ENCODE results near the gene PLOD1.

Gene PLOD1

DNA sequence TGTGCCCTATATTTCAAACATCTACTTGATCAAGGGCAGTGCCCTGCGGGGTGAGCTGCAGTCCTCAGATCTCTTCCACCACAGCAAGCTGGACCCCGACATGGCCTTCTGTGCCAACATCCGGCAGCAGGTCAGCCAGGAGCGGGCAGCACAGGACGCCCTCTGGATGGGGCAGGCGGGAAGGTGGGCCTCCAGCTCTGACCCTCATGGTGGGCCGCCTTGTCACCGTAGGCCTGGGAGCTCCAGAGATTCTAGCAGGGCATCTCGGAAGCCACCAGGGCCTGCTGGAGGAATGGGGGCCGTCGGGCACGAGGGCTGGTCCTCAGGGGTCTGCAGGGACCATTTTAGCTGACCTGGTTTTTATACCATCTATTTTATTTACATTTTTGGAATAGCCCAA lies 30.1 kb downstream of the PLOD1 start:
- Histone ChIP-seq H3K27ac (no peak overlapping the region), H3K4me3 (no peak overlapping the region)

DNA sequence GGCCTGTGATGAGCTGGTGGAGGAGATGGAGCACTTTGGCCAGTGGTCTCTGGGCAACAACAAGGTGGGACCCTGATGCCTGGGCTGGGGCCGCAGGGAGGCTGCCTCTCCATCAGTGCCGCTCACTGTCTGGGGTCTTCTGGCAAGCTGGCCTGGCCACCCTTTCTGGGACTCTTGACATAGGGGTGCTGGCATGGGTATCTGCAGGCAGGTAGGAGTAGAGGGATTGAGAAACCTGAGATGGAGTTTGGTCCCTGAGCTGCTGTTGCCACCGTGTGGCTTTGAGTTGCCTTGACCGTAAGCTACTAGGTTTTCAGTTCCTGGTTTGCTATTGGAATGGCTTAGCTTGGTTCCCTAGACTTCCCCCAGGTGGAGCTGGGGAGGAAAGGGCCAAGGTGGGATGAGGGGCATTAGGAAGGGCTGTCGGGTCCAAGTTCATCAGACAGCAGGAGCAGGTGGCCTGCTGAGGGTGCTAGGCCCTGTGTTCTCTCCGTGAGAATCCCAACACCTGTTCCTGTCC lies 32.6 kb downstream of the PLOD1 start:
- Histone ChIP-seq H3K27ac (peak overlapping the region in 1 of 21 experiments; percentile 26), H3K4me3 (no peak overlapping the region)

DNA sequence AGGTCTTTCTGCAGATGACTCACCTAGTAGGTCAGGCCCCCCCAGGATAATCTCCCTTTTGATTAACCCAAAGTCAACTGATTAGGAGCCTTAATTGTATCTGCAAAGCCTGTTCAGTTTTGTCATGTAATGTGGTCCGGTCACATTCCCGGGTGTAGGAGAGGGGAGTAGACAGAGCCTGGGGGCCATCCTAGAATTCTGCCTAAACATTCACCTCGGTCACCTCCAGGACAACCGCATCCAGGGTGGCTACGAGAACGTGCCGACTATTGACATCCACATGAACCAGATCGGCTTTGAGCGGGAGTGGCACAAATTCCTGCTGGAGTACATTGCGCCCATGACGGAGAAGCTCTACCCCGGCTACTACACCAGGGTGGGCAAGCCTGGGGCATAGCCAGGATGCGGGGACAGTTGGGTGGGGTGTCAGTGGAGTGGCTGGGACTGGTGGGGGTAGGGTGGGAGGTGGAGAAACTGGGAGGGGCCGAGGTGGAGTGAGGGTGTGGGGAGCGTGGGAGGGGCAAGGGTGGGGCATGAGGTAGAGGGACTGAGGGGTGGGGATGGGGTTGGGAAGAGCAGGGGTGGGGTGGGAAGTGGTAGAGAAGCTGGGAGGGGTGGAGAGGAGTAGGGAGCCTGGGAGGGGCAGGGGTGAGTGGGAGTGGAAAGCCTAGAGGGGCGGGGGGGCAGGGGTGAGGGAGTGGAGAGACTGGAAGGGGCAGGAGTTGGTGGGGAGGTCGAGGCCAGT lies 36.1 kb downstream of the PLOD1 start:
- peak overlapping the region in 1 of 21 experiments; percentile 17 for H3K27ac ChIP-seq
- no peak overlapping the region for H3K4me3 ChIP-seq

DNA sequence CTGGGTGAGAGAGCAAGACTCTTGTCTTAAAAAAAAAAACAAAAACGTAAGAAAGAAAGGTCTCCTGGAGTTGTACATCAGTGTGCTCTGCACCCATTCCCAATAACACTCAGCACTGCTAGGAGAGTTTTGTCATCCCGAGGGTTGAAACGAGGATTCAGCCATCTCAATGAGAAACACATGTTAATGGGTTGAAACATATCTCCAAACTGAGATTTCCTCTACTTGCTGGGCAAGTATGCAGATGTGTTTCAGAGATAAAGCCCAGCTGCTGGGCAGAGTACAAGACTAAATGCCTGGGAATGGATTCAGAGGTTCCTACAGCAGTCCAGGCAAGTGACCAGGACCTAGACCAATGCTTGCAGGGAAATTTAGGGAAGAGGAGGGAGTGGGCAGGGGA lies 43.1 kb downstream of the PLOD1 start:
- H3K4me3 ChIP-seq = no peak overlapping the region
- no peak overlapping the region for H3K27ac ChIP-seq

DNA sequence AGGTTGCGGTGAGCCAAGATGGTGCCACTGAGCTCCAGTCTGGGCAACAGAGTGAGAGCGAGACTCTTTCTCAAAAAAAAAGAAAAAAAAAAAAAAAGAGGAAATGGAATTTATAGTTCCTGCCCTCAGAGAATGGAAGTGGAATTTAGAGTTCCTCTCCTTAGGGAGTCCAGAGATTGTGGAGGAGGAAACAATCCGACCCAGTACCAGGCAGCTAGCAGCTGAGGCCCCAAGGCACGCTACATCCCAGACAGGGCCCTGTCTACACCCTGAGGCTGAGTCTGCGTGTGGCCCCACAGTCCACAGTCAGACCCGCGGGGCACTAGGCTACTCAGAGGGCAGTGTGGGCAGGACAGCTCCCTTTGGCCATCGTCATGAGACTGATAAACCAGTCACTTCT lies 43.8 kb downstream of the PLOD1 start:
- H3K4me3 ChIP-seq = no peak overlapping the region
- peak overlapping the region in 3 of 21 experiments; percentile 29 to 99 (median 93) for H3K27ac ChIP-seq

DNA sequence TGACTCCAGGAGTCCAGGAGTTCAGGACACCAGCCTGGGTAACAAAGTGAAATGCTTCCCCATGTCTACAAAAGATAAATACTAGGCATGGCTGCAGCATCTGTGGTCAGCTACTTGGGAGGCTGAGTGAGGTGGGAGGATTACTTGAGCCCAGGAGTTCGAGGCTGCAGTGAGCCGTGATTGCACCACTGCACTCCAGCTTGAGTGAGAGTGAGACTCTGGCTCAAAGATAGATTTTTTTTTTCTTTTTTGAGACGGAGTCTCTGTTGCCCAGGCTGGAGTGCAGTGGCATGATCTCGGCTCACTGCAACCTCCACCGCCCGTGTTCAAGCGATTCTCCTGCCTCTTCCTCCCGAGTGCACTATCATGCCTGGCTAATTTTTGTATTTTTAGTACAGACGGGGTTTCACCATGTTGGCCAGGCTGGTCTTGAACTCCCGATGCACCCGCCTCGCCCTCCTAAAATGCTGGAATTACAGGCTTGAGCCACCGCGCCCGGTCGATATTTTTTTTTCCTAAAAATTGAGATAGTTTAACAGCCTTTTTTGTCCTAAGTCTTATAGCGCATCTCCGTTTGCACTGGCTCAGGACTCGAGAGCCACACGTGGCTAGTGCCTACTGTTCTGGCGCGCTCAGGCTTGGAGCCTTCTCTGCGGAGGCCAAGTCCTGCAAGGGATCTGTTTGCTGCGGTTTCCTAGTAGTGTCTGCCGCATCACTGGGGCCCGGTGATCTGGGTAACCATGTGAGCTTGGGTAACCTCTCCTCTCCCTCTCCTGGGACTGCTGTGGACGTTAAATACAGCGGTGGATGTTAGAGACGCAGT lies 44.7 kb downstream of the PLOD1 start:
- Histone ChIP-seq H3K27ac (peak overlapping the region in 20 of 21 experiments; percentile 82 to 99 (median 96)), H3K4me3 (peak overlapping the region; percentile 68 to 99 (median 99))

DNA sequence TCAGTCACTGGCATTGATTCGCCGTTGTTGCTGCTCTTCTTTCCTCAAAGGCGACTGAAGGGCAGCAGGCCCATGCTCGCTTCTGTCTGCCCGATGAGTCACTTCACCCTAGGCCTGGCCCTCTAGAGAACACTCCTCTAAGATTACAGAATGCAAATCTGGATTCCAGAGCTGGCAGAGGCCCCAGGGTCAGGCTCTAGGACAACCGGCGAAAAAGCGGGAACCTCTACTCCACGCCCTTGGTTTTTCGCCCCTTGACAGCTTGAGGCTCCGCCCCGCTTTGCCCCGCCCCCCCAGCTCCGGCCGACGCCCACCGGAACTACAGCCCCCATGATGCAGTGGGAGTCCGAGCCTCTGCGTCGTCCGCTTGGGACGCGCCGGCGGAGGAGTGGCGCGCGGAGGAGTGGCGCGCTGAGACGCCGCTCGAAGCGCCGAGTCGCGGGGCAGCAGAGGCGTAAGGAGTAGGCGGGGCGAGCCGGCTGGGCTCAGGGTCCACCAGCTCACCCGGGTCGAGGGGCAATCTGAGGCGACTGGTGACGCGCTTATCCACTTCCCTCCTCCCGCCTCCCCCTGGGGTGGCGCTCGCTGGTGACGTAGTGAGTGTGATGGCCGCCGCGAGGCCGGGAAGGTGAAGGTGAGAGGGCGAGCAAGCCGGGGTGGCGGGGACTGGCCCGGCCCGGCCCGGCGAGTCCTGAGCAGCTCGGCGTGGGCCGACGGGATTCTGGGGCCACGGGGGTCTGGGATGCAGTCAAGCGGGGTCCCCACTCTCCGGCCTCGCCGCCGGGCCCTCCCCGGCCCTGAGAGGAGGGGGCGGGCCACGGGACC lies 45.5 kb downstream of the PLOD1 start, which contains the start of gene MFN2:
MFN2 (plus strand) TSS at position 594 of the 825 bp plus-strand sequence. CDS start 8,725 bp downstream, outside the sequence.
- peak within 1 kb of the TSS; percentile 68 to 99 (median 96) for H3K27ac ChIP-seq
- peak within 1 kb of the TSS; percentile 68 to 99 (median 99) for H3K4me3 ChIP-seq

DNA sequence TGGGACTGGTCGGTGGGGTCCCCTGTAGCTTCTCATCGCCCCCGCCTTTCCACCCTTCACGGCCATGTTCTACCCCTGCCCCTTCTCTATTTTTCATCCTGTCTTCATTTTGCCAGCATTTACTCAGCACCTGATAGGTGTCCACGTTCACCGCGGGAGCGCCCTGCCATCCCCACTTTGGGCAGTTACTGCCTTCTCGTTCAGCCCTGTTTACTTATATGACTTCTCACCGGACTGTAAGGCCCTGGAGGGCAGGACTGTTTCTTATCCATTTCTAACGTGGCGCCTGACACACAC lies 46.1 kb downstream of the PLOD1 start:
- Histone ChIP-seq H3K4me3 (peak overlapping the region; percentile 68 to 99 (median 99)), H3K27ac (peak overlapping the region; percentile 68 to 99 (median 96))

DNA sequence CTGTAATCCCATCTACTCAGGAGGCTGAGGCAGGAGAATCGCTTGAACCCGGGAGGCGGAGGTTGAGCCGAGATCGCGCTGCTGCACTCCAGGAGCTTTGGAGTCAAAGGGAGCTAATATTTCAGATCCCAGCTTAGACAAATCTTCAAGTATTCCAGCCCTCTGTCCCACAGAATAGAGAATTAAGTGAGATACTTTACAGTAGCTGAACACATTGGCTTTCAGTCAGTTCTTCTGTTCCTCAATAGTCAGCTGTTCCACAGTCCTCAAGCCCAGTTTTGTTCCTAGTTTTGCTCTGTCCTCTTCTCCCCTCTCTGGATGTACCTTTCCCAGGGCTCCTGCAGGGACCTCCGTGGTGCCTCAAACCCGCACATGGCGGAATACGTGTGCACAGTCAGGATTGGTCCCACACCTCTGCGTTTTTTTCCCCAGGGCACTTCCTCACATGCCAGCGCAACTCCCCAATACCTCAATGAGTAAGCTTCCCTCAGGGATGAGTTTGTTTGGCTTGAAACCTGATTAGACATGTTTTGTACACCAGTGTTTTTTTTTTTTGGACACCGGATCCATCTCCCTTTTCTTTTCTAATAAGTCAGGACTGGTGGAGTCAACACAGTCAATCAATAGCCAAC lies 47.0 kb downstream of the PLOD1 start:
- Histone ChIP-seq H3K4me3 (peak overlapping the region; percentile 68 to 99 (median 99)), H3K27ac (peak overlapping the region in 18 of 21 experiments; percentile 23 to 99 (median 98))

DNA sequence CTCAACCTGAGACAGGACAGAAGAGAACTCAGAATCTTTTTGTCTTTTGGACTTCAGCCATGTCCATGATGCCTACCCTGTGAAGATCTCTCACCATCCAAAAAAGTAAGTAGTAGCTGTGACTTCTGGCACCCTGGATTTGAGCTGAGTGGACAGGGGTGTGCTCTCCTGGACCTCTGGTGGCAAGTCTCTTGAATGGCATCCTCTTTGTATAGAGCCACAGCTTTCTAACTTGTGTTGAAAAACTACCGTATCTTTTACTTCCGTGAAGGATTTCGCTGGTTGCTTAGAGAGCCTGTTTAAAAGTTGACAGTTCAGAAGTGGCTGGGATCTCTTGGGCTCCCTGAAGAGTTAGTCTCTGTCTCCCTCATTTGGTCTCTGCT lies 47.5 kb downstream of the PLOD1 start:
- peak overlapping the region in 10 of 21 experiments; percentile 4 to 60 (median 33) for H3K27ac ChIP-seq
- peak overlapping the region in 4 of 7 experiments; percentile 2 to 99 (median 84) for H3K4me3 ChIP-seq

DNA sequence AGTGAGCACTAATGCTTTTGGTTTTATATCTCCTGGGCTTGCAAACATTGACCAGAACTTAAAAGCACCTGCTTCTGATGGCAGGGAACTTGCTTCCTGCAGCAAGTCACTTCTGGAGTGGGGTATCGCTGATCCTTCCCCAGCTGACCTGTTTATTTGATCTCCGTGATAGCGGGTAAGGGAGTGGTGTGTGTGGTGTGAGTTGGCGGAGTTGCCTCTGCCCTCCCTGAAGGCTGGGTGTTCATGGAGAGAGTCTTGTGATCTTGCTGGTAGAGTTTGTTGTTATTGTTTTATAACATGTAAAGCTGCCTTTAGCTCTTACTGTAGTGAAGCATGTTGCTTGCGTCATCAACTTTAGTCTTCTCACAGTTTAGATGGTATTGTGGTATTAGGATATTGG lies 49.6 kb downstream of the PLOD1 start:
- no peak overlapping the region for H3K4me3 ChIP-seq
- peak overlapping the region in 3 of 21 experiments; percentile 14 to 49 (median 19) for H3K27ac ChIP-seq

DNA sequence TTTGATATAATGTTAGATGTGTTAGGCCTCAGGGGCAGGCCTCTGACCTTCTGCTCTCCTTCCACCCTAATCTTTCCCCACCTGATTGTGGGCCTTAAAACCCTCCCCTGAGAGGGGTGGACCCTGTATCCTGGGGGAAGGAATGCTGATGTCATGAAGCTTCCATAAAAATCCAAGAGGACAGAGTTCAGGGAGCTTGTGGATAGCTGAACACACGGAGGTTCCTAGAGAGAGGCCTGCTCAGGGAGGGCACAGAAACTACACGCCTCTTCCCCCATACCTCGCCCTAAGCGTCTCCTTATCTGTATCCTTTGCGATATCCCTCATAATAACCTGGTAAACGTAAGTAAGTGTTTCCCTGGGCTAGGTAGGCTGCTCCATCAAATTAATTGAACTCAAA lies 50.1 kb downstream of the PLOD1 start:
- peak overlapping the region in 5 of 21 experiments; percentile 1 to 63 (median 44) for H3K27ac ChIP-seq

DNA sequence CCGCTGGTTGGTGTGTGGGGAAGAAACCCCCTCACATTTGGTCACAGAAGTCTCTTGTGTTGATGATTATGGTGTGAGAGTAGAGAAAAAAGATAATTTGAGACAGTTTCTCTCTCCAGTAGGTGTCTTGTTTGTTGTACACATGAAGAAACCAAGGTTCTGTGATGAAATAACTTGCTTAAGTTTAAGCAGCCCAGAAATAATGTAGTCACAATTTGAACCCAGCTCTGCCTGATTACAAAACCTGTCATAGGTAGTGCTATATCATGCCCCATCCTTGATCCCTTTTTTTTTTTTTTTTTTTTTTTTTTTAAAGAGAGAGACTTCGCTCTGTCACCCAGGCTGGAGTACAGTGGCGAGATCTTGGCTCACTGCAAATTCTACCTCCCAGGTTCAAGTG lies 50.7 kb downstream of the PLOD1 start:
- H3K27ac ChIP-seq = peak overlapping the region in 6 of 21 experiments; percentile 11 to 64 (median 46)
- no peak overlapping the region for H3K4me3 ChIP-seq

More for the DNA sequence above, 50.1 kb downstream of the PLOD1 start:
- no peak overlapping the region for H3K4me3 ChIP-seq

DNA sequence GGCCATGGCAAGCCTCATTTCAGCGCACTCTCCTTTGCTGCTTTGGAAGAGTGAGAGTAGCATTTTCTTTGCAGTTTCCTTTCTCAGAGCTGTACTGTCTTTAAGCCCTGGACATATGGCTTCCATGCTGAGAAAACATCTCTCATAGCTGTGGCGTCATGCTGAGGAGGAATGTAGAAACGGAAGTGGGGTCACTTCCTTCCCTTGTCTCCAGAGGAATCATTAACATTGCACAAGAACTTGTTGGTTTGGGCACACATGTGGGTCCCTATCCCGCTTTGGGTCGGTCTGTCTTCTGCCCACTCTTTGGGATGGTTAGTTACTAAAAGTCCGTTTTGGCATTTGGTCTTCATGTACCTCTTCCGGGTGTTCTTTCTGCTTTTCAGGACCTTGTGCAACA lies 51.3 kb downstream of the PLOD1 start:
- no peak overlapping the region for H3K4me3 ChIP-seq
- peak overlapping the region in 7 of 21 experiments; percentile 16 to 64 (median 33) for H3K27ac ChIP-seq

DNA sequence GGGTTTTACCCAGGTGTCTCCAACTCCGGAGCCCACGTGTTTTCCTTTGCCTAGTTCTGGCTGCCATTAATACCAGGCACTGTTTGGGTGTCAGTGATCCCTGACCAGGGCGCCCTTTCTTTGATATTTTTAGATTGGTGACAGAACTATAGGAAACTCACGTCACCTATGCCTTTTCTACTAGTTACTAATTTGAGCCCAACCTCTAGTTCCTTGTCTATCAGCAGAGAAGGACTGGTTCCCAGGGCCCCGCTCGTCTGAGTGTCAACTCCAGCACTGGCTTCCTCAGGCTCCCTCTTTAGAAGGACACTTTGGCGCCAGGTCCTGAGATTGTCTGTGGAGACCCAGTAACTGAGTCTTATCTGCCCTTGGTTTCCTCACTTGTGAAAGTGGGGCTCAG lies 55.2 kb downstream of the PLOD1 start:
- H3K4me3 ChIP-seq = no peak overlapping the region
- peak overlapping the region in 1 of 21 experiments; percentile 12 for H3K27ac ChIP-seq

DNA sequence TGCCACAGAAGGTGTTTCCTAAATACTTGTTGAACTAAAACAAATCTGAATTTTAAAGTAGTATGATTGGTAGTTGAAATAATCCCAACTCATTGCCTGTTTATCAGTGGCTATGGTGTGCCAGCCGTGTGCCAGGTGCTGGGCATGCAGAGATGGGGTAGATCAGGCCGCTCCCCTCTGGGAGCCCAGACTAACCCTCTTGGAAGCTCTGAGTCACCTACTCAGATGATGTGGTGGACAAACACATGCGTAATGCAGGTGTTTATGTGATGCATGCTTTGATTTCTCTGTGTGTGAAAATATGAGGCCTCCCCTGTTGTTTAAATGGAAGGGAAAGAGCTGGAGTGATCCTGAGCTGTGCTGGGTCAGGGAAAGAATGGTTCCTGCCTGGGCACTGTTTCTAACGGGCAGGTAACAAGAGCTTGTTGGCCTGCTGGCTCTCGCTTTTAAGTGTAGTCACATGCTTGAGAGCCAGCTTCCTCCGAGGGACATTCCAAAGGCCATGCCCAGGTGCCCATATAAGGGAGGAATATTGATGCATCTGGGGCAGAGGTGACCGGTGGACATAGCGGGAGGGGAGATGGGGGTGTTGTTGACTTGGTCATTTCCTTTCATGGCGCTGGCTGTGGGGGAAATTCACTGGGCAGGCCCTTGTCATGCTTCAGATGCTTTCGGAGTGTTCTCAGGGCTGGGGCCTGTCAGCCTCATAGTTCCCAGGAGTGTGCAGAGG lies 56.0 kb downstream of the PLOD1 start:
- Histone ChIP-seq H3K27ac (peak overlapping the region in 1 of 21 experiments; percentile 12), H3K4me3 (no peak overlapping the region)

DNA sequence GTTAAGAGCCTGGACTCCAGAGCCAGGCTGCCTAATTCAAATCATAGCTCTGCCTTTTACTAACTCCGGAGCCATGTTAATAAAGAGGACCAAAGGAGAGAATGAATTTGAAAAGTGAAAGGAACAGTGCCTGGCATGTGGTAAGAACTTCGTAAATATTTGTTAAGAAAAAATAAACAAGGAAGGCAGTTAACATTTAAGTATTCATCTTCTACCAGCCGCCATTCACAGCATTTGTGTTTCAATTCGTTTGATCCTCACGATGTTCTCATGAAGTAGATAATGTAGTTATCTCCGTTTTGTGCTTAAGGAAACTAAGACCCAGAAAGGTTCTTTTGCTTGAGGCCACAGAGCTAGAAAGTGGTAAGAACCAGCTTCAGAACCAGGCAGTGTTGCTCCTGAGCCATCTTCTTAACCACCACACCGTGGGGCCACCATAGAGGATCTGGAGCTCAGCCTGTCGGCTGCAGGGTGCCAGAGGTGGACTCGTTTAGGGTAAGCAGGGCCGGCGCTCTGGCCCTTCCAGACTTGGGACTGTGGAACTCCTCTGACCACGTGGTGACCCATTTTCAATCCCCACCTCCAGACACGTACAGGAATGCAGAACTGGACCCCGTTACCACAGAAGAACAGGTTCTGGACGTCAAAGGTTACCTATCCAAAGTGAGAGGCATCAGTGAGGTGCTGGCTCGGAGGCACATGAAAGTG lies 57.6 kb downstream of the PLOD1 start:
- Histone ChIP-seq H3K4me3 (no peak overlapping the region), H3K27ac (no peak overlapping the region)
